KMS-11 (cell line): Measurements from ENCODE around the gene TPM2.

Experiments used
- H2AFZ ChIP-seq: fragments of 200-600 bp; sonication (generic); 2 replicates; pipeline ENCODE4 v1.6.1; 2016; ENCODE audit warnings: antibody characterized with exemption, mixed run types, low read depth
- H3K27ac ChIP-seq: fragments of 200-600 bp; sonication (generic); 2 replicates; pipeline ENCODE4 v1.6.1; 2016; ENCODE audit warnings: mild to moderate bottlenecking, mixed run types
- H3K27me3 ChIP-seq: fragments of 200-600 bp; sonication (generic); 2 replicates; pipeline ENCODE4 v1.6.1; 2017; ENCODE audit warnings: mild to moderate bottlenecking, low read depth, mixed run types, moderate library complexity; ENCODE audit not compliant: insufficient read depth
- H3K36me3 ChIP-seq: fragments of 200-600 bp; sonication (generic); 2 replicates; pipeline ENCODE4 v1.6.1; 2017; ENCODE audit warnings: mild to moderate bottlenecking, mixed run types; ENCODE audit not compliant: insufficient read depth
- H3K4me1 ChIP-seq: fragments of 200-600 bp; sonication (generic); 2 replicates; pipeline ENCODE4 v1.6.1; 2016; ENCODE audit warnings: mild to moderate bottlenecking, low read depth, mixed run types; ENCODE audit not compliant: poor library complexity, severe bottlenecking
- H3K4me2 ChIP-seq: fragments of 200-600 bp; sonication (generic); 2 replicates; pipeline ENCODE4 v1.7.0; 2016; ENCODE audit warnings: mild to moderate bottlenecking, mixed run types
- H3K4me3 ChIP-seq: fragments of 200-600 bp; sonication (generic); IDR thresholded peaks from 2 replicates; pipeline ENCODE4 v1.6.1; 2017; ENCODE audit warnings: low read depth, low read length, mixed read lengths; ENCODE audit not compliant: insufficient read depth
- H3K79me2 ChIP-seq: fragments of 200-600 bp; sonication (generic); 2 replicates; pipeline ENCODE4 v1.6.1; 2016; ENCODE audit warnings: low read depth, mixed run types; ENCODE audit not compliant: insufficient read depth
- H3K9ac ChIP-seq: fragments of 200-600 bp; sonication (generic); 2 replicates; pipeline ENCODE4 v1.6.1; 2016; ENCODE audit warnings: mild to moderate bottlenecking, mixed run types
- H4K20me1 ChIP-seq: fragments of 200-600 bp; sonication (generic); 2 replicates; pipeline ENCODE4 v1.6.1; 2016; ENCODE audit warnings: mild to moderate bottlenecking, mixed run types; ENCODE audit not compliant: insufficient read depth
- TF ChIP-seq, protein P1 (sequence below): fragments of 200-600 bp; sonication (generic); conservative IDR thresholded peaks from 2 replicates; pipeline ENCODE4 v1.6.1; 2017; ENCODE audit warnings: low read depth, mild to moderate bottlenecking, antibody characterized with exemption, low read length, moderate library complexity, mixed read lengths

The TPM2 gene

DNA sequence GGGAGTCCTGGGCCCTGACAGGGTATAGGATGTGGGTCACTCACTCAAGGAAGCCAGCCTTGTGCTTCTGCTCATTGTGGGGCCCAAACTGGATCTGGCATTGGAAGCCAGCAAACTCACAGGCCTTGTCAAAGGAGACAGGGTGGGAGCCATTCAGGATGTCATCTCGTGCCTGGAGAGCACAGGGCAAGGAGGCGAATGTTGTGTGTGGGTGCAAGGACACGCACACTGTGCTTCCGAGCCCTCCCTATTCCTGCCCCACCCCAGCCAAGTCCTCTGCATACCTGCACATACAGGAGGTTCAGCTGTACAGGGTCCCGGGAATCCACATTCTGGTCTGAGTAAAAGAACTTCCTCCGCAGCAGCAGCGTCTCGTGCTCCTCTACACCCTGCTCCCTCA is 34.2 kb upstream of the TPM2 start:
- H3K9ac ChIP-seq: no peak overlapping the region
- no peak overlapping the region for H3K27ac ChIP-seq
- H3K4me3 ChIP-seq: no peak overlapping the region
- no peaks in the 10 kb centered on the region for H3K27me3 ChIP-seq
- H4K20me1 ChIP-seq: peaks cover 1% of the 10 kb centered on the region
- H3K4me2 ChIP-seq: no peak overlapping the region
- TF ChIP-seq, protein P1, sequence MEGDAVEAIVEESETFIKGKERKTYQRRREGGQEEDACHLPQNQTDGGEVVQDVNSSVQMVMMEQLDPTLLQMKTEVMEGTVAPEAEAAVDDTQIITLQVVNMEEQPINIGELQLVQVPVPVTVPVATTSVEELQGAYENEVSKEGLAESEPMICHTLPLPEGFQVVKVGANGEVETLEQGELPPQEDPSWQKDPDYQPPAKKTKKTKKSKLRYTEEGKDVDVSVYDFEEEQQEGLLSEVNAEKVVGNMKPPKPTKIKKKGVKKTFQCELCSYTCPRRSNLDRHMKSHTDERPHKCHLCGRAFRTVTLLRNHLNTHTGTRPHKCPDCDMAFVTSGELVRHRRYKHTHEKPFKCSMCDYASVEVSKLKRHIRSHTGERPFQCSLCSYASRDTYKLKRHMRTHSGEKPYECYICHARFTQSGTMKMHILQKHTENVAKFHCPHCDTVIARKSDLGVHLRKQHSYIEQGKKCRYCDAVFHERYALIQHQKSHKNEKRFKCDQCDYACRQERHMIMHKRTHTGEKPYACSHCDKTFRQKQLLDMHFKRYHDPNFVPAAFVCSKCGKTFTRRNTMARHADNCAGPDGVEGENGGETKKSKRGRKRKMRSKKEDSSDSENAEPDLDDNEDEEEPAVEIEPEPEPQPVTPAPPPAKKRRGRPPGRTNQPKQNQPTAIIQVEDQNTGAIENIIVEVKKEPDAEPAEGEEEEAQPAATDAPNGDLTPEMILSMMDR: no peak
- H3K79me2 ChIP-seq: peaks cover 21% of the 10 kb centered on the region
- H3K4me1 ChIP-seq: peaks cover 3% of the 10 kb centered on the region
- H2AFZ ChIP-seq: no peak overlapping the region
- H3K36me3 ChIP-seq: no peaks in the 10 kb centered on the region

DNA sequence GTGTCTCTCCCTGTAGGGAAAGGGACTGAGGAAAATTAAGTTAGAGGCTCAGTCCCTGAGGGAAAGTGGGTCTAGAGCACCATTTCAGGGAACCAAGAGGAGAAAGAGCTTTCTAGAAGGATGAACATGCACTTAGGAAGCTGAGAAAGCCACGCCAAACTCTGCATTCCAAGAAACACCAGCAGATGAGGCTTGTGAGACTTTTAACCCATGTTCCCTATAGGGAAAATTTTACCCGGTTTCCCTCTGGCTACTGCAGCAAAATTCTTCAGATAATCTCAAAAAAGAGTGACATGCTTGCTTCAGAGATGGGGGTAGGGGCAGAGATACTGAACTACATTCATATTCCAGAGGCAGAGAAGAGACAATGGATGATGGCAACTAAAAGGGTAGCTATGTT is 33.7 kb upstream of the TPM2 start:
- no peaks in the 10 kb centered on the region; the same call in none of the 2 replicates for H4K20me1 ChIP-seq
- no peak overlapping the region for H2AFZ ChIP-seq
- no peaks in the 10 kb centered on the region for H3K36me3 ChIP-seq
- H3K4me1 ChIP-seq: no peaks in the 10 kb centered on the region
- H3K4me2 ChIP-seq: no peak overlapping the region
- H3K27ac ChIP-seq: no peak overlapping the region
- no peak overlapping the region for H3K9ac ChIP-seq
- TF ChIP-seq, protein P1: no peak
- H3K27me3 ChIP-seq: no peaks in the 10 kb centered on the region
- H3K79me2 ChIP-seq: peaks cover 16% of the 10 kb centered on the region; the same call in 1 of the 2 replicates
- H3K4me3 ChIP-seq: no peak overlapping the region

DNA sequence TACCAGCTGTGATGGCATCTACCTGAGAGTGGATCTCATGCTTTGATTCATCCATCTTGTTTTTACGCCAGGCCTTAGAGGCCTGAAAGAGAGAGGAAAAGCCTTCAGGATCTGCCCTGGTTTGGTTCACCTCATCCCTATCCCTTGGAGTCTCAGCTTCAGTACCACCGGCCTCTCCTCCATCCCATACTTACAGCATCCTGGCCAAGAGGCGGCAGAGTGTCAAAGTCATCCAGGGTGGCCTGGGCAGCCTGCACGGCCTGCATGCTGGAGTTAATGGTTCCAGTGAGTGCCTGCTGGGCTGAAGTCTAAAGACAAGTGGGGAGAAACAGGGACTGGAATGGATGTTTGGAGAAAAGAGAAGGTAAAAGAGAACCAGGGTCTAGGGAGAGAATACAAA is 29.8 kb upstream of the TPM2 start:
- H3K9ac ChIP-seq: no peak overlapping the region

DNA sequence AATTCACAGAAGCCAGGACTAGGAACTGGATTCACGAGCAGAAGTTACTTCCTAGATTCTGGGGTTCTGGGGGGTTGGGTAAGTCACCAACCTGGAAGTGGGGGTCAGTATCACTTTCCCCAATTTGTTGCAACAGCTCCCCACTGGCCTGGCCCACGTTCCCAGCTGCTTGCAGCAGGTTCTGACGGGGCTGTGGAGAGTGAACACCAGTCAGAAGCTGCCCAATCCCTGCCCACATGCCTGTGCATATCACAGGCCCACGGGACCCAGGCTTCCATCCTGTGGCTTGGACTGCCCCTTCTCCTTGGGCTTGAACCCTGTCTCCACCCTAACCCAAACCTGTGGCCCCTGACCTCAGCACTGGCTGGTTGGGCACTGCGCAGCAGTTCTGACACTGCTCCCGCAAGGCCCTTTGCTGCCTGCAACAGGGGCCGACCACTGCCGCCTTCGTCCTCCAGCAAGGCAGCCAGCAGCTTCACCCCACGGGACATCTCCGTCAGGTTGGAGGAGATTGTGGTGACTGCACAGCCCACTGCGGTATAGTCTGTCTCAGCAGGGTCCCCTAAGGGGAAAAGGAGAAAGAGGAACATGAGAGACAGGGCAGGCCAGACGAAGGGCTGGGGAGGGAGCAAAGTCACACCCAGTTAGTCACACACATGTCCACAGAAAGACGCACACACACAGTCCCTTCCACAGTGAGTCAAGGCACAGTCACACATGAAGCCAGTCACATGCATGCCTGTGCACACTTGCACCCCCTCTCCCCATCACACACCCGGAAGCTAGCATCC is 29.2 kb upstream of the TPM2 start:
- Histone ChIP-seq H3K9ac (no peak overlapping the region), H2AFZ (no peak overlapping the region), H3K4me2 (no peak overlapping the region), H3K27me3 (no peaks in the 10 kb centered on the region), H3K36me3 (peaks cover 3% of the 10 kb centered on the region; the same call in 1 of the 2 replicates), H3K27ac (no peak overlapping the region), H4K20me1 (no peaks in the 10 kb centered on the region), H3K79me2 (no peaks in the 10 kb centered on the region), H3K4me3 (no peak overlapping the region), H3K4me1 (no peaks in the 10 kb centered on the region)
- TF ChIP-seq, protein P1: no peak

More for the DNA sequence above, 29.8 kb upstream of the TPM2 start:
- Histone ChIP-seq H3K27me3 (no peaks in the 10 kb centered on the region), H3K27ac (no peak overlapping the region), H3K4me3 (no peak overlapping the region), H3K4me2 (no peak overlapping the region), H3K4me1 (no peaks in the 10 kb centered on the region), H3K36me3 (peaks cover 3% of the 10 kb centered on the region; the same call in 1 of the 2 replicates), H2AFZ (no peak overlapping the region), H4K20me1 (no peaks in the 10 kb centered on the region), H3K79me2 (no peaks in the 10 kb centered on the region)
- TF ChIP-seq, protein P1: no peak
